ENCODE data around the gene POLR3K.
"Not testable (repeated sequence)": the region's sequence is repeated elsewhere in the genome, so short reads cannot be mapped to it uniquely, and the experiment has no call there.

Gene POLR3K

GRCh38 chr16:63998-64913 is 10.8 kb upstream of the POLR3K start:
- DNase-seq = no peak

- no peak for DNase-seq
Observed at GRCh38 chr16:63466-63865, 10.1 kb upstream of the POLR3K start.

GRCh38 chr16:62968-63391 is 9.6 kb upstream of the POLR3K start:
- no peak for DNase-seq

- DNase-seq = no peak
Observed at GRCh38 chr16:62283-62967, 9.0 kb upstream of the POLR3K start.

GRCh38 chr16:61879-62281 is 8.5 kb upstream of the POLR3K start:
- DNase-seq = no peak

GRCh38 chr16:60929-61878 is 7.8 kb upstream of the POLR3K start:
- no peak for DNase-seq

GRCh38 chr16:60166-60565 is 6.8 kb upstream of the POLR3K start:
- DNase-seq = no peak

- DNase-seq = no peak
Observed at GRCh38 chr16:59440-60059, 6.1 kb upstream of the POLR3K start.

- DNase-seq = no peak
Observed at GRCh38 chr16:58491-59439, 5.4 kb upstream of the POLR3K start.

GRCh38 chr16:57711-58110 is 4.3 kb upstream of the POLR3K start:
- no peak for DNase-seq

- DNase-seq = no peak
Observed at GRCh38 chr16:56231-56927, 3.0 kb upstream of the POLR3K start.

- DNase-seq = no peak
Observed at GRCh38 chr16:55571-56136, 2.2 kb upstream of the POLR3K start.

- DNase-seq = no peak
Observed at GRCh38 chr16:54237-54581, 801 bp upstream of the POLR3K start.

- DNase-seq = no peak
Observed at GRCh38 chr16:50769-51591, 2.4 kb downstream of the POLR3K start.

GRCh38 chr16:47234-47633 is 6.2 kb downstream of the POLR3K start:
- no peak for DNase-seq

GRCh38 chr16:46510-46909 is 6.9 kb downstream of the POLR3K start:
- DNase-seq = not testable (repeated sequence)

GRCh38 chr16:45454-45853 is 8.0 kb downstream of the POLR3K start:
- no peak for DNase-seq

- no peak for DNase-seq
Observed at GRCh38 chr16:44655-45054, 8.8 kb downstream of the POLR3K start.

- DNase-seq = no peak
Observed at GRCh38 chr16:43294-43693, 10.1 kb downstream of the POLR3K start.

GRCh38 chr16:42691-43090 is 10.7 kb downstream of the POLR3K start:
- DNase-seq = no peak

Measured in bone marrow (tissue), 2 donors.